ENCODE measurements around the gene SCGB2B2. TPM values are rescaled to one million over a fixed set of nuclear protein-coding genes. Genes with fewer than 3 reads are reported as not detected.

SCGB2B2 gene
- polyA plus RNA-seq, 3 donors: 0.05 TPM; not detected in 2

GRCh38 chr19:34651747-34652146 lies 25.2 kb downstream of the SCGB2B2 start:
- TF ChIP-seq CTCF (IDR thresholded peaks at IDR 0.05): no peak
- Histone ChIP-seq H3K4me1 (ENCODE audit: control insufficient read depth in 1 of 2, insufficient read depth in 2 of 2, low read length in 2 of 2) (no peaks in the 10 kb centered on the region), H3K4me2 (replicated peaks; ENCODE audit: extremely low read depth, low read length, poor library complexity, severe bottlenecking) (no peak overlapping the region), H3K9ac (ENCODE audit: insufficient read depth, low read length, poor library complexity, severe bottlenecking) (no peak overlapping the region), H2AFZ (ENCODE audit: insufficient read depth, low read depth, low read length, poor library complexity, severe bottlenecking) (no peak overlapping the region), H3K36me3 (replicated peaks in 1 of 2; ENCODE audit: control insufficient read depth in 1 of 2, insufficient read depth in 2 of 2, low read length in 2 of 2) (no peaks in the 10 kb centered on the region), H3K9me3 (replicated peaks in 1 of 2; ENCODE audit: control insufficient read depth in 1 of 2, insufficient read depth in 1 of 2, low read length in 2 of 2) (peaks cover 10 to 18% of the 10 kb centered on the region in 2 donors), H3K27ac (ENCODE audit: low read depth in 1 of 2, low read length in 2 of 2) (no peak overlapping the region), H3K4me3 (replicated peaks in 1 of 3; ENCODE audit: low read depth in 2 of 3, low read length in 3 of 3) (no peak overlapping the region), H3K79me2 (ENCODE audit: insufficient read depth, low read length) (no peaks in the 10 kb centered on the region), H3K27me3 (ENCODE audit: control insufficient read depth in 2 of 2, insufficient read depth in 2 of 2, low read length in 2 of 2) (no peaks in the 10 kb centered on the region), H4K20me1 (ENCODE audit: insufficient read depth, low read length) (no peaks in the 10 kb centered on the region)
- no peak overlapping the region for H3K4me3 Mint-ChIP-seq
- H3K27me3 Mint-ChIP-seq (ENCODE audit: low read depth in 3 of 3): peaks cover 0 to 2% (median 0%) of the 10 kb centered on the region in 3 donors
- no peaks in the 10 kb centered on the region for H3K36me3 Mint-ChIP-seq
- intact Hi-C loops (cut with micrococcal nuclease): no loop called here
- no peak overlapping the region for H3K27ac Mint-ChIP-seq
- no peaks in the 10 kb centered on the region for H3K4me1 Mint-ChIP-seq
- peaks cover 9 to 30% (median 21%) of the 10 kb centered on the region in 7 donors for H3K9me3 Mint-ChIP-seq
- no peak for DNase-seq
- no CpG with 5 or more reads among the region's 2 CpGs for WGBS (ENCODE audit: insufficient coverage)

- H3K9me3 ChIP-seq (replicated peaks in 1 of 2; ENCODE audit: control insufficient read depth in 1 of 2, insufficient read depth in 1 of 2, low read length in 2 of 2): peaks cover 5 to 18% of the 10 kb centered on the region in 2 donors
- WGBS (ENCODE audit: insufficient coverage): 96% methylated on average over 5 of the region's 9 CpGs
- Mint-ChIP-seq H3K36me3 (no peaks in the 10 kb centered on the region), H3K4me1 (no peaks in the 10 kb centered on the region), H3K4me3 (no peak overlapping the region), H3K27me3 (ENCODE audit: low read depth in 3 of 3) (peaks cover 0 to 2% (median 0%) of the 10 kb centered on the region in 3 donors), H3K9me3 (peaks cover 4 to 24% (median 17%) of the 10 kb centered on the region in 7 donors), H3K27ac (no peak overlapping the region)
- H3K27me3 ChIP-seq (ENCODE audit: control insufficient read depth in 2 of 2, insufficient read depth in 2 of 2, low read length in 2 of 2): no peaks in the 10 kb centered on the region
- no peaks in the 10 kb centered on the region for H4K20me1 ChIP-seq (ENCODE audit: insufficient read depth, low read length)
- intact Hi-C loops (cut with micrococcal nuclease): no loop called here
- H3K4me1 ChIP-seq (ENCODE audit: control insufficient read depth in 1 of 2, insufficient read depth in 2 of 2, low read length in 2 of 2): no peaks in the 10 kb centered on the region
- H2AFZ ChIP-seq (ENCODE audit: insufficient read depth, low read depth, low read length, poor library complexity, severe bottlenecking): no peak overlapping the region
- H3K9ac ChIP-seq (ENCODE audit: insufficient read depth, low read length, poor library complexity, severe bottlenecking): no peak overlapping the region
- no peak overlapping the region for H3K4me2 ChIP-seq (replicated peaks; ENCODE audit: extremely low read depth, low read length, poor library complexity, severe bottlenecking)
- H3K79me2 ChIP-seq (ENCODE audit: insufficient read depth, low read length): no peaks in the 10 kb centered on the region
- H3K36me3 ChIP-seq (replicated peaks in 1 of 2; ENCODE audit: control insufficient read depth in 1 of 2, insufficient read depth in 2 of 2, low read length in 2 of 2): no peaks in the 10 kb centered on the region
- DNase-seq: no peak
- no peak for TF ChIP-seq CTCF (IDR thresholded peaks at IDR 0.05)
- no peak overlapping the region for H3K4me3 ChIP-seq (replicated peaks in 1 of 3; ENCODE audit: low read depth in 2 of 3, low read length in 3 of 3)
- H3K27ac ChIP-seq (ENCODE audit: low read depth in 1 of 2, low read length in 2 of 2): no peak overlapping the region
These were observed 26.9 kb downstream of the SCGB2B2 start for GRCh38 chr19:34649886-34650543.
